ENCODE measurements around the gene AMOT.

Gene AMOT

GRCh38 chrX:112761242-112762207 lies 79.1 kb downstream of the AMOT start:
- TF ChIP-seq GATA2 (IDR thresholded peaks at IDR 0.05; ENCODE audit: low read depth, low read length) (no peak), GATA3 (IDR thresholded peaks at IDR 0.05; ENCODE audit: low read depth, low read length) (no peak)

GRCh38 chrX:112760697-112761096 lies 79.9 kb downstream of the AMOT start:
- TF ChIP-seq GATA3 (IDR thresholded peaks at IDR 0.05; ENCODE audit: low read depth, low read length) (no peak), GATA2 (IDR thresholded peaks at IDR 0.05; ENCODE audit: low read depth, low read length) (no peak)

GRCh38 chrX:112759966-112760365 lies 80.7 kb downstream of the AMOT start:
- TF ChIP-seq GATA2 (IDR thresholded peaks at IDR 0.05; ENCODE audit: low read depth, low read length) (no peak), GATA3 (IDR thresholded peaks at IDR 0.05; ENCODE audit: low read depth, low read length) (no peak)

GRCh38 chrX:112759512-112759911 lies 81.1 kb downstream of the AMOT start:
- TF ChIP-seq GATA2 (IDR thresholded peaks at IDR 0.05; ENCODE audit: low read depth, low read length): no peak
- TF ChIP-seq GATA3 (IDR thresholded peaks at IDR 0.05; ENCODE audit: low read depth, low read length): no peak

GRCh38 chrX:112757946-112758345 lies 82.7 kb downstream of the AMOT start:
- TF ChIP-seq GATA3 (IDR thresholded peaks at IDR 0.05; ENCODE audit: low read depth, low read length) (no peak), GATA2 (IDR thresholded peaks at IDR 0.05; ENCODE audit: low read depth, low read length) (no peak)

- no peak for TF ChIP-seq GATA2 (IDR thresholded peaks at IDR 0.05; ENCODE audit: low read depth, low read length)
- no peak for TF ChIP-seq GATA3 (IDR thresholded peaks at IDR 0.05; ENCODE audit: low read depth, low read length)
These were observed 87.5 kb downstream of the AMOT start for GRCh38 chrX:112753116-112753515.

- no peak for TF ChIP-seq GATA2 (IDR thresholded peaks at IDR 0.05; ENCODE audit: low read depth, low read length)
- no peak for TF ChIP-seq GATA3 (IDR thresholded peaks at IDR 0.05; ENCODE audit: low read depth, low read length)
These were observed 89.6 kb downstream of the AMOT start for GRCh38 chrX:112751076-112751475.

- TF ChIP-seq GATA3 (IDR thresholded peaks at IDR 0.05; ENCODE audit: low read depth, low read length): no peak
- no peak for TF ChIP-seq GATA2 (IDR thresholded peaks at IDR 0.05; ENCODE audit: low read depth, low read length)
These were observed 93.6 kb downstream of the AMOT start for GRCh38 chrX:112746812-112747595.

- TF ChIP-seq GATA3 (IDR thresholded peaks at IDR 0.05; ENCODE audit: low read depth, low read length) (no peak), GATA2 (IDR thresholded peaks at IDR 0.05; ENCODE audit: low read depth, low read length) (no peak)
These were observed 102.1 kb downstream of the AMOT start for GRCh38 chrX:112738347-112739033.

GRCh38 chrX:112736310-112736709 lies 104.3 kb downstream of the AMOT start:
- no peak for TF ChIP-seq GATA2 (IDR thresholded peaks at IDR 0.05; ENCODE audit: low read depth, low read length)
- no peak for TF ChIP-seq GATA3 (IDR thresholded peaks at IDR 0.05; ENCODE audit: low read depth, low read length)

- TF ChIP-seq GATA2 (IDR thresholded peaks at IDR 0.05; ENCODE audit: low read depth, low read length): no peak
- TF ChIP-seq GATA3 (IDR thresholded peaks at IDR 0.05; ENCODE audit: low read depth, low read length): no peak
These were observed 105.5 kb downstream of the AMOT start for GRCh38 chrX:112735147-112735546.

- 0 out of 2 replicates have a peak, but pooled peaks have one; percentile 37 for TF ChIP-seq GATA2 (IDR thresholded peaks at IDR 0.05; ENCODE audit: low read depth, low read length)
- TF ChIP-seq GATA3 (IDR thresholded peaks at IDR 0.05; ENCODE audit: low read depth, low read length): no peak
These were observed 106.3 kb downstream of the AMOT start for GRCh38 chrX:112734290-112734689.

- no peak for TF ChIP-seq GATA2 (IDR thresholded peaks at IDR 0.05; ENCODE audit: low read depth, low read length)
- TF ChIP-seq GATA3 (IDR thresholded peaks at IDR 0.05; ENCODE audit: low read depth, low read length): no peak
These were observed 108.8 kb downstream of the AMOT start for GRCh38 chrX:112731793-112732192.

Data from SH-SY5Y (cell line).